HEK293 (cell line): ENCODE results near the gene PHYH.

Experiments used
- CTCF ChIA-PET: fragments of 350-600 bp; formaldehyde crosslinking; extraction: SDS; loops from one replicate; lab custom pipeline; 2021; ENCODE audit warnings: antibody characterized with exemption; lab: Yijun Ruan, JAX
- POLR2A ChIA-PET: fragments of 300-600 bp; formaldehyde crosslinking; extraction: SDS; loops from one replicate; lab custom pipeline; 2020; ENCODE audit warnings: antibody characterized with exemption, inconsistent platforms; lab: Yijun Ruan, JAX
- H3K27ac ChIP-seq: fragments of 200-500 bp; sonication (Bioruptor generic); 2 replicates; pipeline ENCODE4 v1.5.1; 2014; ENCODE audit warnings: low read depth, low read length, control low read depth, inconsistent platforms; ENCODE audit errors: extremely low read depth
- H3K36me3 ChIP-seq, 2 experiments: fragments of 200-500 bp in 1 of 2; sonication (Bioruptor generic) in 1 of 2; 1 replicate in 1 of 2; 2 replicates in 1 of 2; pipeline ENCODE4 v1.5.1; 2014 to 2017; ENCODE audit warnings: inconsistent platforms in 2 of 2, low read length in 2 of 2; ENCODE audit not compliant: control insufficient read depth in 2 of 2, insufficient read depth in 1 of 2
- H3K4me1 ChIP-seq: fragments of 200-500 bp; sonication (Bioruptor generic); 2 replicates; pipeline ENCODE4 v1.5.1; 2014; ENCODE audit warnings: mild to moderate bottlenecking, low read length, inconsistent platforms; ENCODE audit not compliant: control insufficient read depth, insufficient read depth
- H3K4me3 ChIP-seq: 2 replicates; pipeline ENCODE4 v1.5.1; 2011; ENCODE audit warnings: low read depth, mild to moderate bottlenecking, control low read depth, low read length, moderate library complexity
- H3K9me3 ChIP-seq: fragments of 200-500 bp; sonication (Bioruptor generic); 2 replicates; pipeline ENCODE4 v1.5.1; 2014; ENCODE audit warnings: low read depth, low read length, inconsistent platforms; ENCODE audit not compliant: control insufficient read depth, insufficient read depth
- ATF2 ChIP-seq: fragments of 450-650 bp; formaldehyde crosslinking; IDR thresholded peaks from 2 replicates; pipeline ENCODE4 v1.5.1; 2016; ENCODE audit warnings: missing biosample characterization, missing genetic modification characterization, low read depth
- BCL11A ChIP-seq: fragments of 450-650 bp; formaldehyde crosslinking; IDR thresholded peaks from 2 replicates; pipeline ENCODE4 v1.5.1; 2016; ENCODE audit warnings: low read depth, missing biosample characterization, missing genetic modification characterization
- KLF9 ChIP-seq: fragments of 450-650 bp; formaldehyde crosslinking; IDR thresholded peaks from 2 replicates; pipeline ENCODE4 v1.5.1; 2016; ENCODE audit warnings: missing biosample characterization, missing genetic modification characterization, low read depth
- PRDM1 ChIP-seq: fragments of 450-650 bp; formaldehyde crosslinking; IDR thresholded peaks from 2 replicates; pipeline ENCODE4; 2016; ENCODE audit warnings: missing biosample characterization, missing genetic modification characterization
- REST ChIP-seq: fragments of 450-650 bp; formaldehyde crosslinking; IDR thresholded peaks from 2 replicates; pipeline ENCODE4 v1.5.1; 2016; ENCODE audit warnings: missing biosample characterization, missing genetic modification characterization
- SCRT2 ChIP-seq: fragments of 450-650 bp; formaldehyde crosslinking; IDR thresholded peaks from 2 replicates; pipeline ENCODE4 v1.5.1; 2016; ENCODE audit warnings: missing biosample characterization, missing genetic modification characterization
- SP7 ChIP-seq: fragments of 450-650 bp; formaldehyde crosslinking; IDR thresholded peaks from 2 replicates; pipeline ENCODE4 v1.5.1; 2016; ENCODE audit warnings: missing biosample characterization, missing genetic modification characterization
- ZFHX2 ChIP-seq: fragments of 450-650 bp; formaldehyde crosslinking; conservative IDR thresholded peaks from 2 replicates; pipeline ENCODE4 v1.5.1; 2016; ENCODE audit warnings: missing biosample characterization, missing genetic modification characterization
- ZNF19 ChIP-seq: fragments of 450-650 bp; formaldehyde crosslinking; IDR thresholded peaks from 2 replicates; pipeline ENCODE4; 2016; ENCODE audit warnings: missing biosample characterization, missing genetic modification characterization, low read depth
- ZNF239 ChIP-seq: fragments of 450-650 bp; formaldehyde crosslinking; IDR thresholded peaks from 2 replicates; pipeline ENCODE4 v1.5.1; 2016; ENCODE audit warnings: missing biosample characterization, missing genetic modification characterization
- ZNF433 ChIP-seq: fragments of 450-650 bp; formaldehyde crosslinking; IDR thresholded peaks from 2 replicates; pipeline ENCODE4 v1.5.1; 2016; ENCODE audit warnings: missing biosample characterization, missing genetic modification characterization, low read depth
- ZNF449 ChIP-seq: fragments of 450-650 bp; formaldehyde crosslinking; IDR thresholded peaks from 2 replicates; pipeline ENCODE4 v1.5.1; 2017; ENCODE audit warnings: missing biosample characterization, mild to moderate bottlenecking, missing genetic modification characterization, moderate library complexity
- ZNF518A ChIP-seq: fragments of 450-650 bp; formaldehyde crosslinking; conservative IDR thresholded peaks from 2 replicates; pipeline ENCODE4 v1.5.1; 2016; ENCODE audit warnings: low read depth, missing biosample characterization, missing genetic modification characterization
- ZNF529 ChIP-seq: fragments of 450-650 bp; formaldehyde crosslinking; IDR thresholded peaks from 2 replicates; pipeline ENCODE4 v1.5.1; 2017; ENCODE audit warnings: missing genetic modification characterization, missing biosample characterization; ENCODE audit not compliant: insufficient replicate concordance
- ZNF560 ChIP-seq: fragments of 450-650 bp; formaldehyde crosslinking; IDR thresholded peaks from 2 replicates; pipeline ENCODE4 v1.5.1; 2017; ENCODE audit warnings: missing biosample characterization, missing genetic modification characterization, borderline replicate concordance
- ZNF585B ChIP-seq: fragments of 450-650 bp; formaldehyde crosslinking; IDR thresholded peaks from 2 replicates; pipeline ENCODE4 v1.5.1; 2016; ENCODE audit warnings: missing biosample characterization, missing genetic modification characterization
- ZNF701 ChIP-seq: fragments of 450-650 bp; formaldehyde crosslinking; IDR thresholded peaks from 2 replicates; pipeline ENCODE4 v1.5.1; 2016; ENCODE audit warnings: missing biosample characterization, missing genetic modification characterization
- ZNF707 ChIP-seq: fragments of 450-650 bp; formaldehyde crosslinking; IDR thresholded peaks from 2 replicates; pipeline ENCODE4 v1.5.1; 2016; ENCODE audit warnings: missing biosample characterization, missing genetic modification characterization
- ZNF792 ChIP-seq: fragments of 450-650 bp; formaldehyde crosslinking; IDR thresholded peaks from 2 replicates; pipeline ENCODE4 v1.5.1; 2016; ENCODE audit warnings: missing biosample characterization, missing genetic modification characterization
- ZNF830 ChIP-seq: fragments of 450-650 bp; IDR thresholded peaks from 2 replicates; pipeline ENCODE4 v1.5.0; 2018; ENCODE audit warnings: missing biosample characterization, missing genetic modification characterization, low read depth, mild to moderate bottlenecking, moderate library complexity

PHYH gene

DNA sequence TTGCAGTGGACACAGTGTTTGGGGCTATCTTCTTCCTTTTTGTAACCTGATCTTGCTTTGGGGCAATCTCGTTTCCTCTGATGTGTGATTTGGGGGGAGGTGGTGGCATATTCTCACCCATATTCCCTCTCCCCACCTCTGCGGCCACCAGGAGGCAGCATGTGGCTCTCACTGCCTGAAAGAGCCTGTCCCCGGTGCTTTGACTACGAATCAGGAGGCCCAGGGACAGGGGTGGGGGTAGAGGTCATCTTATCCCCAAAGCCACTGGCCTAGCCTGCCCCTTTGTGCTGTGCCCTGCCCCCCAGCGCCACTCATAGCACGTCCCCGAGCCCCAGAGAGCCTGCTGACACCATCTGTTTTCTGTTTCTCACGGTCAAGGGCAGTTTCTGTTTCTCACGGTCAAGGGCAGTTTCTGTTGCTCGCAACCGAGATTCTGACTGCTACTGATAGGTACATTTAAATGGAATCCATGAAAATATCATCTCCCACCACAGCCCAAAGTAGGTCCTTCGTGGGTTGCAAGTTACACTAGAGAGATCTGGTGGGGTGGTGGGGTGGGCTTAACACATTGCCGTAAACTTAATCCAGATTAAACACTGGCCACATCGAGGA lies 28.2 kb downstream of the PHYH start (continued):
- TF ChIP-seq ZNF518A (no peak), SCRT2 (tag by site-specific recombination) (no peak), PRDM1 (tag by site-specific recombination) (no peak), ZNF529 (tag by site-specific recombination) (no peak), ZNF585B (no peak), ZNF239 (no peak), ZNF433 (no peak), REST (tag by site-specific recombination) (no peak), ZNF707 (tag by site-specific recombination) (no peak), ZNF19 (tag by site-specific recombination) (no peak), ZNF560 (tag by site-specific recombination) (no peak), KLF9 (tag by site-specific recombination) (no peak), ZNF792 (tag by site-specific recombination) (no peak), SP7 (tag by site-specific recombination) (no peak)

DNA sequence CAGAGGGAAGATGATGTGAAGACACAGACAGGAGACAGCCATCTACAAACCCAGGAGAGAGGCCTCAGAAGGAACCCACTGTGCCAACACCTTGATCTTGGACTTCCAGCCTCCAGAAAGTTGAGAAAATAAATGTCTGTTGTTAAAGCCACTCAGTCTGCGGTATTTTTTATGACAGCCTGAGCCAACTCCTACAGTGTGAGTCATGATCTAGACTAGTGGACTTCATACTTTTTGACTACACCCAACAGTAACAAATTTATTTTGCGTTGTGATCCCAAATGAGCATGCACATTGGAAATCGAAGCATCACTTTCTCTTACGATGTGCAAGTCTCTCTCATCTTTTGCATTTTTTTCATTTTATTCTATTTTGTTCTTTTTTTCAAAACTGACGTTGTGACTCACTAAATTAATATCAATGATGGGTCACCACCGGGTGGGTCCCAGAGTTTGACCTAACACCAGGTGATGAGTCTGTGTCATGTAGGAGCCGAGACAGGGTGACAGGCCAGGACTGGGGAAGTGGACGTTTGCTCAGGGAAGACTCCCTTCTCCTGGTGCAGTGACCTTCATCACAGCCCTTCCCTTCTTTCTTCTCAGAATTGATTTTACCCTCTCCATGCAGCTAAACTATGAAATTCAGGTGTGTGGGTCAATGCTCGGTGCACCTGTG lies 28.9 kb downstream of the PHYH start:
- no peaks in the 10 kb centered on the region for H3K36me3 ChIP-seq
- TF ChIP-seq ZNF449 (tag by site-specific recombination) (no peak), ZNF701 (tag by site-specific recombination) (no peak), ZFHX2 (tag by site-specific recombination) (no peak), ATF2 (tag by site-specific recombination) (no peak), BCL11A (tag by site-specific recombination) (no peak), ZNF830 (tag by site-specific recombination) (no peak)
- TF ChIP-seq, all 188 proteins: peak for 0
- Histone ChIP-seq H3K9me3 (no peaks in the 10 kb centered on the region), H3K27ac (no peak overlapping the region), H3K4me3 (no peak overlapping the region), H3K4me1 (no peaks in the 10 kb centered on the region)
- POLR2A ChIA-PET: interaction anchor here (2.1 kb wide), 1 partner anchor 29 kb away, joined by 4 read pairs; the partner anchor contains the start of gene PHYH
- CTCF ChIA-PET: interaction anchor here (0.7 kb wide), 1 partner anchor 9 kb away, joined by 4 read pairs; no protein-coding TSS in a partner anchor
